Measurements from ENCODE around the gene RASAL1.

DNA sequence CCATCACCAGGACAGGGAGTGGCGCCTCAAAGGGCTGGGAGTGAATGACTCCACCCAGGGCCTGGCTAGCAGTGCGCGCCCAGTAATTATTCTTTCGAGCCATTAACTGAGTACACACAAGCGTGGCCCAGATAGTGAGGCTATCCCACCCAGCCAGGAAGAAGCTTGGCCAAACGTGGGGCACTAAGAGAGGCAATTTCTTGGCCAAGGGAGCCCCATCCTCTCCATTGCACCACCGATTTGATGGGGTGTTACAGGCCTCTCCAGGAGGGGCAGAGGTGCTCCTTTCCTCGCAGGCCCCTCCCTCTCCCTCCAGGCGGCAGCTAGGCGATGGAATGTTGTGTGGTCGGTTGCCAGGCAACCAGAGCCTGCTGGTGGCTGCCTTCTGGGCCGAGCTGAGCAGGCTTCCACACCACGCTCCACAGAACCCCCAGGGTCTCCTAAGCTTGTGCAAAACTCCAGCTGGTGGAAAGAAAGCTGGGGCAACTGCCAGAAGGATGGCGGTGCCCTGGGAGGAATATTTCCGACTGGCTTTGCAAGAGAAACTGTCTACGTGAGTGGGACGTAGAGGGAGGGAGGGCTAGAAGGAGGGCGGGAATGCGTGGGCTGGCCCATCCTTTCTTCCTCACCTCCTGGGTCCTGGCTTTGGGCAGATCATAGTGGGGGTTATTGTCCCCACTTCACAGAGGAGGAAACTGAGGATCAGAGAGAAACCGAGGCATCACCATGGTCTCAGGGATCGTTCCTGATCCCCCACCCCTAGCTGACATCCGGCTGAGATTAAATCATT, 14.0 kb upstream of the RASAL1 start, which contains the start of gene CFAP73:
- TF ChIP-seq, protein P1, sequence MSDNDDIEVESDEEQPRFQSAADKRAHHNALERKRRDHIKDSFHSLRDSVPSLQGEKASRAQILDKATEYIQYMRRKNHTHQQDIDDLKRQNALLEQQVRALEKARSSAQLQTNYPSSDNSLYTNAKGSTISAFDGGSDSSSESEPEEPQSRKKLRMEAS (IDR thresholded peaks at IDR 0.05; ENCODE audit: low read depth): no peak
- TF ChIP-seq, protein P2, sequence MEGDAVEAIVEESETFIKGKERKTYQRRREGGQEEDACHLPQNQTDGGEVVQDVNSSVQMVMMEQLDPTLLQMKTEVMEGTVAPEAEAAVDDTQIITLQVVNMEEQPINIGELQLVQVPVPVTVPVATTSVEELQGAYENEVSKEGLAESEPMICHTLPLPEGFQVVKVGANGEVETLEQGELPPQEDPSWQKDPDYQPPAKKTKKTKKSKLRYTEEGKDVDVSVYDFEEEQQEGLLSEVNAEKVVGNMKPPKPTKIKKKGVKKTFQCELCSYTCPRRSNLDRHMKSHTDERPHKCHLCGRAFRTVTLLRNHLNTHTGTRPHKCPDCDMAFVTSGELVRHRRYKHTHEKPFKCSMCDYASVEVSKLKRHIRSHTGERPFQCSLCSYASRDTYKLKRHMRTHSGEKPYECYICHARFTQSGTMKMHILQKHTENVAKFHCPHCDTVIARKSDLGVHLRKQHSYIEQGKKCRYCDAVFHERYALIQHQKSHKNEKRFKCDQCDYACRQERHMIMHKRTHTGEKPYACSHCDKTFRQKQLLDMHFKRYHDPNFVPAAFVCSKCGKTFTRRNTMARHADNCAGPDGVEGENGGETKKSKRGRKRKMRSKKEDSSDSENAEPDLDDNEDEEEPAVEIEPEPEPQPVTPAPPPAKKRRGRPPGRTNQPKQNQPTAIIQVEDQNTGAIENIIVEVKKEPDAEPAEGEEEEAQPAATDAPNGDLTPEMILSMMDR (IDR thresholded peaks at IDR 0.05): 0 out of 2 replicates have a peak, but pooled peaks have one; percentile 14
- no peak for TF ChIP-seq RCOR1 (IDR thresholded peaks at IDR 0.05; ENCODE audit: low read length)
- no peak for TF ChIP-seq POLR2AphosphoS5 (IDR thresholded peaks at IDR 0.05; ENCODE audit: low read depth, low read length)
